Aortic smooth muscle cell (primary cell): ENCODE measurements around the gene TRPC3. TPM values are rescaled to one million over a fixed set of nuclear protein-coding genes. Genes with fewer than 3 reads are reported as not detected.

ENCODE experiments used
- total RNA-seq: library from RNA; depleted of rRNA; stranded (reverse); fragments of >200 nt; gene quantifications from 2 replicates; pipeline ENCODE4 v1.2.3, GENCODE V29; 2014

TRPC3 gene
- total RNA-seq, result under 0.01 TPM in 2 replicates

GRCh38 chr4:121951521-121952110, at the start of gene TRPC3:
Gene TRPC3, minus strand, starts transcription at chr4:121952060. Its CDS starts 380 bp downstream, at chr4:121951680.

GRCh38 chr4:121869841-121870822, 81.7 kb downstream of the TRPC3 start, which contains the start of gene BBS7:
Gene BBS7, minus strand, starts transcription at chr4:121870474. Its CDS starts 161 bp downstream, at chr4:121870313.

Other genes with a start within 250 kb of the TRPC3 start
- 0.26 and 0.37 TPM in 2 replicates for gene SMIM43, start 186.9 kb downstream of the TRPC3 start, total RNA-seq
- gene EXOSC9, start 150.7 kb downstream of the TRPC3 start, total RNA-seq, result 22.2 and 34.1 TPM in 2 replicates
- gene CCNA2, start 128.2 kb downstream of the TRPC3 start, total RNA-seq, result 21.9 and 37.7 TPM in 2 replicates
- gene BBS7, start 81.6 kb downstream of the TRPC3 start, total RNA-seq, result 19.1 and 21.4 TPM in 2 replicates
- 60.4 and 81.8 TPM in 2 replicates for gene BLTP1, start 200.3 kb upstream of the TRPC3 start, total RNA-seq